ENCODE results near the gene SERPINA4.
"Not testable (repeated sequence)": the region's sequence is repeated elsewhere in the genome, so short reads cannot be mapped to it uniquely, and the experiment has no call there.

Gene SERPINA4

DNA sequence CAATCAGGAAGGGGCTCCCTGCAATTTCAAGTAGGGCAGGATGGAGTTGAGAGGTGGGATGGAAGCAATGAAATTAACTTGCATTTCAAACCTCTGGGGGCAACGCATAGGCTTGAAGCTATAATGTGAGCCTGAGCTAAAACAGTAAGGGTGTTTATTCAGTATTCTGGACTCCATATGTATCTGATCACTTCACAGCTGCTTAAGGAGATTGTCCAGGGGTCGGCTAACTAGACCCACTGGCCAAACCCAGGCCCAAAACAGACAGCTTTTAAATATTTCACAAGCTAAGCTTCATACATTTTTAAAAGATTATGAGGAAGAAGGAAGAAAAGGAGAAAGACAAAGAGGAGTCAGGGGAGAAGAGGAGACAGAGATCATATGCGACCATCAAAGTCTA, 44.1 kb downstream of the SERPINA4 start:
- no peak for TF ChIP-seq CTCF (IDR thresholded peaks at IDR 0.05; ENCODE audit: borderline replicate concordance, insufficient read depth, low read depth, low read length)
- no peak overlapping the region for H3K4me3 ChIP-seq (ENCODE audit: low read depth, low read length)

GRCh38 chr14:94608966-94609365, 47.7 kb downstream of the SERPINA4 start:
- H3K4me3 ChIP-seq (ENCODE audit: low read depth, low read length): not testable (repeated sequence)

DNA sequence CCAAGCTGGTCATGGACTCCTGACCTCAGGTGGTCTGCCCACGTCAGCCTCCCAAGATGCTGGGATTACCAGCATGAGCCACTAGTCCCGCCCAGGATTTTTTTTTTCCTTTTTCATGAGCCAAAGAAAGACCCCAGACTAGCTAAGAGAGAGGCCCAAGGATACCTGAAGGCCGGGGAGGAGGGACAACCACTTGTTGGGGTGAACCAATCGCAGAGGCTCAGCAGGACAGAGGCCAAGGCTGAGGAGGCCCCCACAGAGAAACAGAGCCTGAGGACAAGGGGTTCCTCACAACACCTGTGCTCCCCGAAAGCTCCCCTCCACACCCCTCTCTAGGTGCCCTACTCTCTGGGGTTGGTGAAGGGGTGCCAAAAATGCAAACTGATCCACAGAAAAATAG, 49.9 kb downstream of the SERPINA4 start:
- TF ChIP-seq CTCF (IDR thresholded peaks at IDR 0.05; ENCODE audit: borderline replicate concordance, insufficient read depth, low read depth, low read length): no peak
- H3K4me3 ChIP-seq (ENCODE audit: low read depth, low read length): no peak overlapping the region

DNA sequence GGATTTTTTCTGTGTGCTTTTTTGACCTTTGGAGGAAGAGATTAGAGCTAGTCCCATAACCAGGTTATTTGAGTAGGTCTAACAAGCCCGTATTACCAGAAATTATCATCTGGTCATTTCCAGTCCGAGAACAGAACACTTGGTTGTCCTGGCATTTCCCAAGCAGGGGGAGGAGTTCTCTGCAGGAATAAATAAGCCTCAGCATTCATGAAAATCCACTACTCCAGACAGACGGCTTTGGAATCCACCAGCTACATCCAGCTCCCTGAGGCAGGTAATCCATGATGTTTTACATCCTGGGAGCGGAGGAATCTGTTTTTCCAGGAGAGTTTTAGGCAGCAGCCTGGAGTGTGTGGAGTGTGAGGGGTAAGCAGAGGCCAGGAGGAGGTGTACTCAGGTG, 50.9 kb downstream of the SERPINA4 start, which contains the start of gene SERPINA3:
Gene SERPINA3 (plus strand): TSS at position 218 of the 400 bp plus-strand sequence. CDS start 2,051 bp downstream, outside the sequence.
- no peak for TF ChIP-seq CTCF (IDR thresholded peaks at IDR 0.05; ENCODE audit: borderline replicate concordance, insufficient read depth, low read depth, low read length)

GRCh38 chr14:94612580-94613554, 51.6 kb downstream of the SERPINA4 start:
- TF ChIP-seq CTCF (IDR thresholded peaks at IDR 0.05; ENCODE audit: borderline replicate concordance, insufficient read depth, low read depth, low read length): no peak
- H3K4me3 ChIP-seq (ENCODE audit: low read depth, low read length): no peak overlapping the region

More for the DNA sequence above, 50.9 kb downstream of the SERPINA4 start, which contains the start of gene SERPINA3:
- no peak within 1 kb of the TSS for H3K4me3 ChIP-seq (ENCODE audit: low read depth, low read length)

- no peak overlapping the region for H3K4me3 ChIP-seq (ENCODE audit: low read depth, low read length)
- no peak for TF ChIP-seq CTCF (IDR thresholded peaks at IDR 0.05; ENCODE audit: borderline replicate concordance, insufficient read depth, low read depth, low read length)
These were observed 52.7 kb downstream of the SERPINA4 start for GRCh38 chr14:94613720-94614644.

DNA sequence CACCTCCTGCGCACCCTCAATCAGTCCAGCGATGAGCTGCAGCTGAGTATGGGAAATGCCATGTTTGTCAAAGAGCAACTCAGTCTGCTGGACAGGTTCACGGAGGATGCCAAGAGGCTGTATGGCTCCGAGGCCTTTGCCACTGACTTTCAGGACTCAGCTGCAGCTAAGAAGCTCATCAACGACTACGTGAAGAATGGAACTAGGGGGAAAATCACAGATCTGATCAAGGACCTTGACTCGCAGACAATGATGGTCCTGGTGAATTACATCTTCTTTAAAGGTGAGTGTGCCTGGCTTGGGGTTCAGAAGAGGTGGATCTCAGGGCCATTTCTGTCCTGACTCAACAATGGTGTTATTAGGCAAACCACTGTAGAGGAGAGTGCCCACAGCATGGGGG, 53.6 kb downstream of the SERPINA4 start:
- no peak overlapping the region for H3K4me3 ChIP-seq (ENCODE audit: low read depth, low read length)

More for the DNA sequence above, 53.6 kb downstream of the SERPINA4 start:
- no peak for TF ChIP-seq CTCF (IDR thresholded peaks at IDR 0.05; ENCODE audit: borderline replicate concordance, insufficient read depth, low read depth, low read length)

All from GM12875 (cell line).